Stimulated activated CD4-positive, alpha-beta T cell treated with anti-CD3 and anti-CD28 coated beads, Interleukin-12 subunit alpha, Interleukin-12 subunit beta, amount 100 ng/mL, for 4 hours (primary cell): Measurements from ENCODE around the gene CATSPER2.
"Not testable (repeated sequence)": the region's sequence is repeated elsewhere in the genome, so short reads cannot be mapped to it uniquely, and the experiment has no call there.

ENCODE experiments used
- DNase-seq: peaks from one replicate; pipeline ENCODE4 v3.0.0-alpha.2; 2020

Gene CATSPER2

DNA sequence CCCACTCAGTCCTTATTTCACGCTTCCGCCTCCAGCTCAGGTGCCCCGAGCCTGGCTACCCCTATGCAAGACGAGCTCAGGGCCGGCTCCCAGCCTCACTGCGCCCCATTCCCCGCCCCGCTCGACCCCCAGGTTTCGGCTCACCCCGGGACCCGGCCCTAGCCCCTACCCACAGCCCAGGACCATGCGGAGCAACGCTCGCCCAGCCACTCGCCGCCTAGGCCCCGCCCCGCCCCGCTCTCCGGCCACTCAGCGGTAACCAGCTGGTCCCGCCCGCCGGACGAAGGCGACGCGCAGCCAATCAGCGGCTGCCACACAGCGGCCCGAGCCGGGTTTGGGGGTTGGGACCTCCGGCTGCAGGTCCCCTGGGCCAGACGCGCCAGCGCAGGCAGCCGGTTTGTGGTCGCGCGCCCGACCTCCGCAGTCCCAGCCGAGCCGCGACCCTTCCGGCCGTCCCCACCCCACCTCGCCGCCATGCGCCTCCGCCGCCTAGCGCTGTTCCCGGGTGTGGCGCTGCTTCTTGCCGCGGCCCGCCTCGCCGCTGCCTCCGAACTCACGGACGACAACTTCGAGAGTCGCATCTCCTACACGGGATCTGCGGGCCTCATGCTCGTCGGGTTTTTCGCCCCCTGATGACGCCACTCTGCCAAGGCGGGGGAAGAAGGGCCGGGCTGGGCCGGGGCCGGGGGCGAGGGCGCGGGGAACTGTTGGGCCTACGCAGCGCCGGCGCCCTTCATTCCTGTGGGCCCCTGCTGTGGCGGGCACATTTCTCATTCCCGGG, at the start of gene CATSPER2:
Gene CATSPER2 (minus strand): TSS at position 196 of the 781 bp plus-strand sequence. CDS start 783 bp downstream, outside the sequence.
- DNase-seq: no peak

DNA sequence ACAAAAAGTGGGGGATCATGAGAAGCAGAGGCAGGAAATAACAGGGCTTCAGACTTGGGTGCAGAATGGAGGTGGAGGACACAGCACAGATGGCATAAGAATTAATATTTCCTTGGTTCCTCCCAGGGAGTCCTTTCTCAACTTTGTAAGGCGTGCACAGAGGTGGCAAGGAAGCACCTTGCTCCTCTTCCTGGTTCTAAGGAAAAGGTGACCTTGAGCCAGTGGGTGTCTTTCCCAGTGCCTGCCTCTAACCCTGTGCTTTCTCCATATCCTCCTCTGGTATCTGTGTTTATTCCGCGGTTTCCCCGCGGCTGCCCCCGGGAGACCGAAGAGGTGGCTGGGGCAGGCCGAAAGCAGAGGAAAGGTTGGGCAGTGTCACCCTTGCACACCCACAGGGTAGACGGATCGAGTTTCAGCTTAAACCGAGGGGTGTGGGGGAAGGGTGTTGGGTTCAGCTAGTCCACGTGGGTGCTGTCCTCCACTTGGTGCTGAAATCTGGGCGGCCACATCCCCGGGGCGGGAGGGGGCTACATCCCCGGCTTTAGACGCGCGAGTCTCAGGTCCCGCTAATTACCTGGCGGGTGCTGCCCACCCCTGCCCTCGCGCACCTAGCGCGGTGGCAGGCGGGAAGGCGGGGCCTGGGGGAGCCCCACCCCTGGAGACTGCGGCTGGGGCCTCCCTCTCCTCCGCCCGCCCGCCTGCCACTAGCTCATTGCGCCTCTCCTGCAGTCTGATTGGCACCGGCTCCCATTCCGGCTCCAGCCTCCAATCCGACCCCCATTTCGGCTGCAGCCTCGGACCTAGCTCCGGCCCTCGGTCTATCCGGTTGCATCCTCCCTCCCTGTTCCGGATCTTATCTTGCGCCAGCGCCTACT, 44.7 kb upstream of the CATSPER2 start, which contains the start of gene CKMT1A:
Gene CKMT1A (plus strand): TSS at position 712 of the 875 bp plus-strand sequence. CDS start 192 bp downstream, outside the sequence.
- not testable (repeated sequence) for DNase-seq

DNA sequence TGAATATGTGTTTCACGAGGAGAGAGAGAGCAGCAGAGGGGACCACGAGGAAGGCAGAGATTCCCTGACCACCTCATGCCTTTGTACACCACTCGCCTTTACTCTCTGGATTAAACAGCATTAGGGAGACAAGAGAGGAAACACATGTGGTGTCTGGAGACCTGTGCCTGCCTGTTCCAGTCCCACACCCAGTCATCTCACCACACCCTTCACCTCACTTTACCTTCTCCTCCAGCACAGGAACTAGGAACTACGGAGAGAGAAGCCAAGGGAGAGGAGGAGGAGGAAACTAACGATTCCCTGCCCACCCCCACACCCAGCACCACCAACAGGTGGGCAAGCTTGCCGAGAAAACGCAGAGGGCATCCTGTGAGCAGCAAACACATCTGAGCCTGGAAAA, 44.0 kb upstream of the CATSPER2 start:
- not testable (repeated sequence) for DNase-seq

DNA sequence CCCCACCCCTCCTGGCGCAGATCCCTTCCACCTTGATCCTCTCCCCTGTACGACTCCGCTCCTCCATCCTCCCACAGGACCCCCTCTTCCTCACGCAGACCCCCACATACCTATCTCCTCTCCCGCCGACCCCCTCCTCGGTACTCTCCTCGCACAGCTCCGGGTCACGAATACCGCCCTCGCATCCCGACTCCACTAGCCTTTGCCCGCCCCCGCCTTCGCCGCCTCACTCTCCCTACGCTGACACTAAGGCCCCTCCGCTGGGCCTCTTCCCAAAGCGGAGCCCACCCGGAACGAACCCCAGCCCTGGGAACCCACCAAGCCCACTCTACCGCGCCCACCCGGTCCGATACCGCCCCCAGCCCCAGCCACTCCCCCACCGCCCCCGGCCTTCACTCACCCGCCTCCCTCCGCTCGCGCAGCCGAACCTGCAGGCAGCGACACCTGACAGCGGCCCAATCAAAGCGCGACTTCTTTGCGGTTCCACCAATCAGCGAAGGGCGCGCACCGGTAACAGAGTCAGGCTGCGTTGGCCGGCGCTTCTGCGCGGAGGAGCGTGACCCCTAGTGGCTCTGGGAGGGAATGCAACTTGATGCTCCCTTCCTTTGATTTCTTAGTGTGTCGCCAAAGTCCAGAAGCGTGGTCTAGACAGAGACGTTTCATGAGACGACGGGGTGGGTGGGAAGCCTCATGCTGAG, 41.1 kb upstream of the CATSPER2 start:
- DNase-seq: not testable (repeated sequence)

GRCh38 chr15:43674175-43674574, 25.5 kb upstream of the CATSPER2 start:
- DNase-seq: not testable (repeated sequence)

- not testable (repeated sequence) for DNase-seq
Observed at GRCh38 chr15:43666177-43666576, 17.5 kb upstream of the CATSPER2 start.

GRCh38 chr15:43663333-43663732, 14.7 kb upstream of the CATSPER2 start:
- not testable (repeated sequence) for DNase-seq

- DNase-seq: not testable (repeated sequence)
Observed at GRCh38 chr15:43662293-43662692, 13.6 kb upstream of the CATSPER2 start.

GRCh38 chr15:43659727-43660126, 11.1 kb upstream of the CATSPER2 start:
- DNase-seq: not testable (repeated sequence)

DNA sequence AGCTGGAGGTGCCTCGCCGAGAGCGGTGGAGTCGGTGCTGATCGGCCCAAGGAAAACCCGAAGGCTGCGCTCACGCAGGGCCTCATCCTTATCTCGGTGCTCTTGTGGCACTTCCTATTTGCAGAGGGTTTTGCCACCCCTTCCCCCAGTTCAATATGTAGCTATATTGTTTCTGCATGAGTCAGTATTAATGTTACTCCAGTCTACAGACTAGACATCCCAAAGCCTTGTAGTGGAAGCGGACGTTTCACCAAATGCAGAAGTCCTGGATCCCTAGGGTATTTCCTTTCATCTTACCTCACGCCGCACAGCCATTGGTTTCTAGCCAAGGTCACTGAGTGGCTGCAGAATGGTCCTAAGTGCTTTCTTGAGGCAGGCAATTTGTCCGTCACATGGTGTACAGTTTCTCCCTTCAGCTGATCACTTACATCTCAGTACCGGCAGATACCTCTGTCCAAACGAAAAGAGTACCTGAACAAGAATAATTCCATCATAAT, 834 bp upstream of the CATSPER2 start:
- DNase-seq: not testable (repeated sequence)

DNA sequence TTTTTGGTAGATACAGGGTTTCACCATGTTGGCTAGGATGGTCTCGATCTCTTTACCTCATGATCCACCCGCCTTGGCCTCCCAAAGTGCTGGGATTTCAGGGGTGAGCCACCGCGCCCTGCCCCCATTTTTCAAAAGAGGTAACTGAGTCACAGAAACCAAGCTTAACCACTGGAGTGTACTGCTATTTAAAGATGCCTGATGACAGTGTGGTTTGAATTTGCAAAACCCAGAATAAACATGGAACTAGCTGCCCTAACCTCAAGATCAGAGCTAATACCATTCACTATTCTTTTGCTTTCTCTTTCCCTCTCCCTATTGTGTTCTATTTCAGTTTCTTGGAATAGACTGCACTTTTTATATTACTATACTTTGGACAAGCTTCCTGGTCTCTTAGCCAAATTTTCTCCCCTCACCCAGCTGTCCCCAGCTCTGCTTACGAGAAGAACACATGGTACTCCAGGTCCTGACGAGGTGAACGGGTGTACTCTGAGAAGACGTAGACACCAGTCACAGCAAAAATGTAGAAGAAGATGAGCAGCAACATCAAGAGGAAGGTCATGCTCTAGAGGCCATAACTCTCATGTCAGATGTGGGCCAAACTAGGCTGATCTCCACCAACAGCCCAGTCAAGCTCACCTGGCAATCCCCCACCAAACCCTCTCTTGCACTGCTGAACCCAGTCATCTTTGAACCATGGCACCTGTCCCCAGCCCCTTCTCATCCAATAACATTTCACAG, 10.0 kb downstream of the CATSPER2 start:
- not testable (repeated sequence) for DNase-seq

DNA sequence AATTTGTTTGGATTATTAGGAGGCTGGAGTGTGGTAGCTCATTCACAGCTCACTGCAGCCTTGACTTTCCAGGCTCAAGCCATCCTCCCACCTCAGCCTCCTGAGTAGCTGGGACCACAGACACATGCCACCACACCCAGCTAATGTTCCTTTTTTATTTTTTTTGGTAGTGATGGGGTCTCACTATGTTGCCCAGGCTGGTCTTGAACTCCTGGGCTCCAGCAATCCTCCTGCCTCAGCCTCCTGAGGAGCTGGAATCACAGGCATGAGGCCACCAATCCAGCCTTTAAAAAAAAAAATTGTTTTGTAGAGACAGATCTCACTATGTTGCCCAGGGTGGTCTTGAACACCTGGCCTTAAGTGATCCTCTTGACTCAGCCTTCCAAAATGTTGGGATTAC, 21.7 kb downstream of the CATSPER2 start:
- not testable (repeated sequence) for DNase-seq

GRCh38 chr15:43625106-43625505, 23.5 kb downstream of the CATSPER2 start:
- no peak for DNase-seq

- DNase-seq: not testable (repeated sequence)
Observed at GRCh38 chr15:43622068-43622799, 26.4 kb downstream of the CATSPER2 start.

DNA sequence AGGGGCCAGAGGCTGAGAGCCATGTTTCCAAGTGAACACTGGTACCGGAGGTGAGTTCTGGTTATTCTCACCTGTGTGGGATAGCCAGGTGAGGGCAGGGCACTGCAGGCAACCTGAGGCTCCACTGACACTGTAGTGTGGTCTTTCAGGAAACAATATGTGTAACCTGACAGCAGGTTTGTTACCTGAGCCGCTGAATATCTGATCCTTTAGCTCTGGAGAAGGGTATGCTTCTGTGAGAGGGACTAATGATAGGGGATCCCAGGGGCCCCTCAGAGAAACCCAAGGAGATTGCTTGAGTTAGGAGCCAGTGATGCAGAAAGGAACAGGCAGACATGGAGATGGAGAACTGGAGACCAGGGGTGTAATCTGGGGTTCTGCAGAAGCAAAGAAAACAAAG, 29.9 kb downstream of the CATSPER2 start, which contains the start of gene STRC:
Gene STRC (minus strand): TSS at position 101 of the 400 bp plus-strand sequence. CDS start 78 bp downstream, at position 23.
- not testable (repeated sequence) for DNase-seq

DNA sequence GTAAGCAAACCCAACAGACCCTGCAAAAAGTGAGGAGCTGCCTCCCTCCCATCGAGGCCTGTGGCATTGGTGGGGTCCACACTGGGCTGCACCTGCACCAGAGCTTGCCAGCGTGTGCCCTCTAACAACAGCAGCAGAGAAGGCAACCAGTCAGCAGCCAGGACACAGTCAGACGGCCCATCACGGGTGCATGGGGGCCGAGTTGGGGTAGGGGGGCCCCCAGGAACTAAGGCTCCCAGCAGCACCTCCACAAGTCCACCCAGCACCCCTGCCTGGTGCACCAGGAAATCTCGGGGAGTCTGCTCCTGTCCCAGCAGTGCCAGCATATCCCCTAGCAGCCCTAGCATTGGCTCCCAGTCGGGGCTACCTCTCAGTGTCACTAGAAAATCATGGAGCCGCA, 30.9 kb downstream of the CATSPER2 start:
- DNase-seq: not testable (repeated sequence)

- not testable (repeated sequence) for DNase-seq
Observed at GRCh38 chr15:43602233-43602632, 46.4 kb downstream of the CATSPER2 start.

DNA sequence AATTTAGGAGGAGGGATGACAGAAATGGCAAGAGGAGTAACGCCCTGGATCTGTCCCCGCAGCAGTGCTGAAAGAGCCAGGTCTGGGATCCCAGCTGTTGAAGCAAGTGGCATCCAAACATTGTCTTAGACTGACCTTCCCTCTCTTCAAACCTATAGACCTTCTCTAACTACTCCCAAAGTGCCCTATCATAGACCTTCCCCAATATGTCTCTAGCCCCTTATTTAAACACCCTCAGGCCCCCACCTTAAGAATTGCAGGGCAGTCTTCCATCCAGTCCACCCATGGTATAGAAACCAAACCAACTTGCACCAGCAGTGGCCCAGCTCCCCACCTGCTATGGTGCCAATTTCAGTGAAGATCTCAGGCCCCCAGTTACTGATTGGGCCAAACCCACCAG, 48.4 kb downstream of the CATSPER2 start:
- DNase-seq: not testable (repeated sequence)

- not testable (repeated sequence) for DNase-seq
Observed at GRCh38 chr15:43599131-43599530, 49.5 kb downstream of the CATSPER2 start.

DNA sequence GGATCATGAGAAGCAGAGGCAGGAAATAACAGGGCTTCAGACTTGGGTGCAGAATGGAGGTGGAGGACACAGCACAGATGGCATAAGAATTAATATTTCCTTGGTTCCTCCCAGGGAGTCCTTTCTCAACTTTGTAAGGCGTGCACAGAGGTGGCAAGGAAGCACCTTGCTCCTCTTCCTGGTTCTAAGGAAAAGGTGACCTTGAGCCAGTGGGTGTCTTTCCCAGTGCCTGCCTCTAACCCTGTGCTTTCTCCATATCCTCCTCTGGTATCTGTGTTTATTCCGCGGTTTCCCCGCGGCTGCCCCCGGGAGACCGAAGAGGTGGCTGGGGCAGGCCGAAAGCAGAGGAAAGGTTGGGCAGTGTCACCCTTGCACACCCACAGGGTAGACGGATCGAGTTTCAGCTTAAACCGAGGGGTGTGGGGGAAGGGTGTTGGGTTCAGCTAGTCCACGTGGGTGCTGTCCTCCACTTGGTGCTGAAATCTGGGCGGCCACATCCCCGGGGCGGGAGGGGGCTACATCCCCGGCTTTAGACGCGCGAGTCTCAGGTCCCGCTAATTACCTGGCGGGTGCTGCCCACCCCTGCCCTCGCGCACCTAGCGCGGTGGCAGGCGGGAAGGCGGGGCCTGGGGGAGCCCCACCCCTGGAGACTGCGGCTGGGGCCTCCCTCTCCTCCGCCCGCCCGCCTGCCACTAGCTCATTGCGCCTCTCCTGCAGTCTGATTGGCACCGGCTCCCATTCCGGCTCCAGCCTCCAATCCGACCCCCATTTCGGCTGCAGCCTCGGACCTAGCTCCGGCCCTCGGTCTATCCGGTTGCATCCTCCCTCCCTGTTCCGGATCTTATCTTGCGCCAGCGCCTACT, 55.1 kb downstream of the CATSPER2 start, which contains the start of gene CKMT1B:
Gene CKMT1B (plus strand): TSS at position 700 of the 863 bp plus-strand sequence. CDS start 192 bp downstream, outside the sequence.
- not testable (repeated sequence) for DNase-seq
